Lower leg skin (tissue), 4 donors: ENCODE measurements around the gene DDX39A. TPM values are rescaled to one million over a fixed set of nuclear protein-coding genes. Genes with fewer than 3 reads are reported as not detected.
"Not testable (repeated sequence)": the region's sequence is repeated elsewhere in the genome, so short reads cannot be mapped to it uniquely, and the experiment has no call there.

ENCODE experiments used
- DNase-seq, 2 donors: peaks; one replicate each; pipeline ENCODE4 v3.0.0-alpha.2; 2019; ENCODE audit warnings: low spot score in 2 of 2
- H3K4me3 ChIP-seq: fragments of 200-600 bp; sonication (generic); 2 replicates; pipeline ENCODE4 v1.5.1; 2017; ENCODE audit warnings: mild to moderate bottlenecking, low read depth; ENCODE audit not compliant: poor library complexity, severe bottlenecking
- CTCF ChIP-seq, 3 donors: fragments of 450-650 bp; IDR thresholded peaks; one replicate each; pipeline ENCODE4 v1.5.1; 2016; ENCODE audit warnings: antibody characterized with exemption in 3 of 3, mild to moderate bottlenecking in 3 of 3, moderate library complexity in 2 of 3
- POLR2A ChIP-seq, 2 donors: fragments of 450-650 bp; IDR thresholded peaks; one replicate each; pipeline ENCODE4 v1.6.1; 2016 to 2017; ENCODE audit warnings: antibody characterized with exemption in 2 of 2, mild to moderate bottlenecking in 1 of 2, moderate library complexity in 1 of 2
- WGBS, 2 donors: methylation state at CpG; one replicate each; pipeline ENCODE4 v1.1.5; 2018; 5-methylcytosine and 5-hydroxymethylcytosine counted together
- intact Hi-C: fragments of 100-400 bp; cut with DNase I; formaldehyde crosslinking; loops from one replicate; pipeline ENCODE4 v1.15.0; 2023; ENCODE audit warnings: low total_unique reads
- total RNA-seq, 4 donors: library from RNA; depleted of rRNA; stranded (reverse); fragments of >200 nt; gene quantifications; one replicate each; pipeline ENCODE4 v1.1.0, GENCODE V29; 2016

Gene DDX39A
- total RNA-seq, 4 donors from 2014 or later, result 65.7 to 128 (median 76.4) TPM

GRCh38 chr19:14402332-14403144 lies 16.6 kb downstream of the DDX39A start:
- 68 to 69% methylated on average over 26 of the region's 26 CpGs for WGBS, 2 donors
- no peak overlapping the region for H3K4me3 ChIP-seq
- no peak for TF ChIP-seq CTCF (IDR thresholded peaks at IDR 0.05)
- TF ChIP-seq POLR2A (IDR thresholded peaks at IDR 0.05), result no peak
- intact Hi-C loops, result no loop called here
- DNase-seq, result peak; percentile 70 to 92

GRCh38 chr19:14401468-14402195 lies 17.5 kb downstream of the DDX39A start:
- TF ChIP-seq POLR2A (IDR thresholded peaks at IDR 0.05) (no peak), CTCF (IDR thresholded peaks at IDR 0.05) (no peak)
- WGBS, 2 donors, result 91 to 95% methylated on average over 18 of the region's 18 CpGs
- DNase-seq, result no peak
- no peak overlapping the region for H3K4me3 ChIP-seq
- intact Hi-C loops, result no loop called here

- WGBS, 2 donors, result 87 to 91% methylated on average over 11 of the region's 11 CpGs
- intact Hi-C loops, result no loop called here
These were observed 18.1 kb downstream of the DDX39A start for GRCh38 chr19:14400951-14401431.

GRCh38 chr19:14397168-14397567 lies 22.0 kb downstream of the DDX39A start:
- H3K4me3 ChIP-seq, intact Hi-C loops, DNase-seq: not testable (repeated sequence)
- 90 to 91% methylated on average over 12 to 14 of the region's 16 CpGs for WGBS, 2 donors

More at GRCh38 chr19:14400951-14401431, 18.1 kb downstream of the DDX39A start:
- no peak overlapping the region for H3K4me3 ChIP-seq
- no peak for DNase-seq
- TF ChIP-seq POLR2A (IDR thresholded peaks at IDR 0.05) (no peak), CTCF (IDR thresholded peaks at IDR 0.05) (no peak)

GRCh38 chr19:14396730-14397129 lies 22.4 kb downstream of the DDX39A start:
- H3K4me3 ChIP-seq, DNase-seq, intact Hi-C loops: not testable (repeated sequence)
- 100% methylated on average over 1 to 2 of the region's 3 CpGs for WGBS, 2 donors

- TF ChIP-seq CTCF (IDR thresholded peaks at IDR 0.05), result no peak
- TF ChIP-seq POLR2A (IDR thresholded peaks at IDR 0.05), result no peak
- WGBS, 2 donors, result 63 to 66% methylated on average over 13 to 16 of the region's 16 CpGs
- intact Hi-C loops, result no loop called here
- no peak for DNase-seq
- H3K4me3 ChIP-seq, result no peak overlapping the region
These were observed 23.3 kb downstream of the DDX39A start for GRCh38 chr19:14395710-14396336.
